SK-N-SH (cell line): Measurements from ENCODE around the gene TRIL. TPM values are rescaled to one million over a fixed set of nuclear protein-coding genes. Genes with fewer than 3 reads are reported as not detected.

ENCODE experiments used
- CTCF ChIA-PET: fragments of 300-600, 350-600 bp; formaldehyde crosslinking; extraction: SDS; loops from one replicate; lab custom pipeline; 2021; lab: Yijun Ruan, JAX
- POLR2A ChIA-PET: fragments of 350-600 bp; sonication (Branson Sonifier 250); formaldehyde crosslinking; extraction: SDS; loops from one replicate; lab custom pipeline; 2020; ENCODE audit warnings: antibody characterized with exemption, inconsistent platforms; lab: Yijun Ruan, JAX
- DNase-seq: peaks from one replicate; pipeline ENCODE4 v3.0.0; 2012
- H2AFZ ChIP-seq: fragments of 200-600 bp; sonication (generic); 2 replicates; pipeline ENCODE4 v1.8.1; 2016; ENCODE audit warnings: antibody characterized with exemption, mild to moderate bottlenecking, low read depth
- H3F3A ChIP-seq: fragments of 200-600 bp; sonication (generic); replicated peaks from 2 replicates; pipeline ENCODE3; 2016; ENCODE audit warnings: antibody characterized with exemption, mild to moderate bottlenecking; ENCODE audit not compliant: insufficient read depth
- H3K27ac ChIP-seq, 2 experiments: fragments of 200-500 bp in 1 of 2; fragments of 200-600 bp in 1 of 2; sonication (Bioruptor generic) in 1 of 2; sonication (generic), shearing (Covaris generic) in 1 of 2; 2 replicates each; pipeline versions ENCODE4 v1.5.1 to v1.6.1; 2014 to 2016; ENCODE audit warnings: low read depth in 2 of 2, inconsistent platforms in 1 of 2, low read length in 1 of 2, mild to moderate bottlenecking in 1 of 2, mixed read lengths in 1 of 2
- H3K27me3 ChIP-seq: fragments of 200-600 bp; sonication (generic), shearing (Covaris generic); 2 replicates; pipeline ENCODE4 v1.6.1; 2016; ENCODE audit warnings: mixed run types; ENCODE audit not compliant: insufficient read depth
- H3K36me3 ChIP-seq, 2 experiments: fragments of 200-500 bp in 1 of 2; fragments of 200-600 bp in 1 of 2; sonication (Bioruptor generic) in 1 of 2; sonication (generic) in 1 of 2; replicated peaks in 1 of 2; 2 replicates each; pipeline versions ENCODE3 to v1.5.1; 2014 to 2016; ENCODE audit warnings: low read length in 1 of 2, mild to moderate bottlenecking in 1 of 2; ENCODE audit not compliant: insufficient read depth in 2 of 2, control insufficient read depth in 1 of 2
- H3K4me1 ChIP-seq, 2 experiments: fragments of 200-500 bp in 1 of 2; fragments of 200-600 bp in 1 of 2; sonication (Bioruptor generic) in 1 of 2; sonication (generic), shearing (Covaris generic) in 1 of 2; 2 replicates each; pipeline versions ENCODE4 v1.5.1 to v1.6.1; 2014 to 2016; ENCODE audit warnings: low read depth in 1 of 2, low read length in 1 of 2, mixed run types in 1 of 2; ENCODE audit not compliant: insufficient read depth in 2 of 2, control insufficient read depth in 1 of 2
- H3K4me2 ChIP-seq: fragments of 200-600 bp; sonication (generic), shearing (Covaris generic); 2 replicates; pipeline ENCODE4 v1.6.1; 2017; ENCODE audit warnings: mixed run types
- H3K4me3 ChIP-seq, 2 experiments: fragments of 200-500 bp in 1 of 2; fragments of 200-600 bp in 1 of 2; sonication (Bioruptor generic) in 1 of 2; sonication (generic), shearing (Covaris generic) in 1 of 2; 2 replicates each; pipeline versions ENCODE4 v1.5.1 to v1.8.1; 2014 to 2016; ENCODE audit warnings: low read depth in 2 of 2, inconsistent platforms in 1 of 2, low read length in 1 of 2, mild to moderate bottlenecking in 1 of 2, mixed read lengths in 1 of 2, moderate library complexity in 1 of 2
- H3K79me2 ChIP-seq: fragments of 200-600 bp; sonication (generic); 2 replicates; pipeline ENCODE4 v1.8.1; 2017; ENCODE audit warnings: mild to moderate bottlenecking; ENCODE audit not compliant: insufficient read depth
- H3K9ac ChIP-seq: fragments of 200-600 bp; sonication (generic); 2 replicates; pipeline ENCODE4 v1.6.1; 2017; ENCODE audit warnings: mixed run types
- H3K9me2 ChIP-seq: fragments of 200-600 bp; sonication (generic); 2 replicates; pipeline ENCODE4 v1.6.1; 2017; ENCODE audit warnings: mixed run types
- H3K9me3 ChIP-seq: fragments of 200-600 bp; sonication (generic); 2 replicates; pipeline ENCODE4 v1.6.1; 2017; ENCODE audit warnings: mixed run types, mild to moderate bottlenecking, moderate library complexity
- H4K20me1 ChIP-seq: fragments of 200-600 bp; sonication (generic); 2 replicates; pipeline ENCODE4 v1.6.1; 2017; ENCODE audit warnings: mild to moderate bottlenecking, mixed run types; ENCODE audit not compliant: insufficient read depth
- CHD2 ChIP-seq: fragments of 150-350 bp; IDR thresholded peaks from 2 replicates; pipeline ENCODE4 v1.6.1; 2018; ENCODE audit warnings: low read length; ENCODE audit not compliant: partially characterized antibody
- ELF1 ChIP-seq: IDR thresholded peaks from 2 replicates; pipeline ENCODE4 v1.4.0; 2012
- NFIC ChIP-seq: IDR thresholded peaks from 2 replicates; pipeline ENCODE4 v1.4.0; 2012; ENCODE audit warnings: borderline replicate concordance
- POLR2AphosphoS5 ChIP-seq: IDR thresholded peaks from 2 replicates; pipeline ENCODE4 v1.6.1; 2012; ENCODE audit warnings: low read depth, low read length
- RCOR1 ChIP-seq: fragments of 150-350 bp; IDR thresholded peaks from 2 replicates; pipeline ENCODE4 v1.6.1; 2017; ENCODE audit warnings: antibody characterized with exemption, low read length
- REST ChIP-seq: IDR thresholded peaks from 2 replicates; pipeline ENCODE4 v1.6.1; 2012; ENCODE audit warnings: mild to moderate bottlenecking, low read depth, low read length, moderate library complexity
- RXRA ChIP-seq: IDR thresholded peaks from 2 replicates; pipeline ENCODE4 v1.4.0; 2012; ENCODE audit warnings: low read depth, mild to moderate bottlenecking, borderline replicate concordance
- TAF1 ChIP-seq: IDR thresholded peaks from 2 replicates; pipeline ENCODE4 v1.6.1; 2012; ENCODE audit warnings: low read depth, mild to moderate bottlenecking, low read length, moderate library complexity, borderline replicate concordance
- USF1 ChIP-seq: IDR thresholded peaks from 2 replicates; pipeline ENCODE4 v1.4.0; 2012; ENCODE audit warnings: low read depth, borderline replicate concordance
- USF2 ChIP-seq: fragments of 150-350 bp; IDR thresholded peaks from 2 replicates; pipeline ENCODE4 v1.6.1; 2017; ENCODE audit warnings: antibody characterized with exemption, low read length, low read depth, borderline replicate concordance
- WGBS: methylation state at CpG from one replicate; pipeline ENCODE4 v1.1.6; 2017; ENCODE audit warnings: low lambda C conversion rate; 5-methylcytosine and 5-hydroxymethylcytosine counted together
- polyA plus RNA-seq, 3 experiments: library from polyadenylated mRNA; depleted of rRNA; stranded (reverse); fragments of >200 nt; gene quantifications; 2 replicates each; pipeline ENCODE4 v1.2.3, GENCODE V29; 2012

The TRIL gene
- polyA plus RNA-seq, 1 of the 3 experiments (the other 2 are of a cell fraction): 0.18 TPM

GRCh38 chr7:28986765-28987110 is 28.6 kb upstream of the TRIL start:
- no peak overlapping the region for H3K4me2 ChIP-seq
- 34% methylated on average over 2 of the region's 2 CpGs for WGBS
- ChIA-PET POLR2A (no interaction called here), CTCF (interaction anchor here (2.0 to 9.1 kb wide), 3 partner anchors 30 to 64 kb away, joined by 8 to 66 read pairs (median 30); partner anchors contain the start of gene TRIL)
- H3K4me3 ChIP-seq: no peak overlapping the region
- no peaks in the 10 kb centered on the region for H3K9me3 ChIP-seq
- no peaks in the 10 kb centered on the region for H3K9me2 ChIP-seq
- DNase-seq: no peak
- no peaks in the 10 kb centered on the region for H3K27me3 ChIP-seq
- peaks cover 21 to 58% of the 10 kb centered on the region in 2 experiments for H3K4me1 ChIP-seq
- no peaks in the 10 kb centered on the region for H3K36me3 ChIP-seq
- peaks cover 4% of the 10 kb centered on the region for H3F3A ChIP-seq
- no peak for TF ChIP-seq USF1
- TF ChIP-seq USF2: no peak
- TF ChIP-seq RCOR1: no peak
- TF ChIP-seq REST: no peak
- TF ChIP-seq CHD2: no peak
- TF ChIP-seq RXRA: no peak
- TF ChIP-seq ELF1: no peak
- TF ChIP-seq POLR2AphosphoS5: no peak
- no peak for TF ChIP-seq TAF1
- no peak overlapping the region for H2AFZ ChIP-seq
- H3K79me2 ChIP-seq: no peaks in the 10 kb centered on the region
- H3K9ac ChIP-seq: no peak overlapping the region
- H4K20me1 ChIP-seq: no peaks in the 10 kb centered on the region
- H3K27ac ChIP-seq: no peak overlapping the region

- H2AFZ ChIP-seq: no peak overlapping the region
- no peaks in the 10 kb centered on the region for H3K79me2 ChIP-seq
- no peaks in the 10 kb centered on the region for H3K36me3 ChIP-seq
- H3K4me1 ChIP-seq: peaks cover 21 to 63% of the 10 kb centered on the region in 2 experiments
- no peaks in the 10 kb centered on the region for H3K27me3 ChIP-seq
- ChIA-PET CTCF (interaction anchor here (2.0 to 9.1 kb wide), 3 partner anchors 30 to 64 kb away, joined by 8 to 66 read pairs (median 30); partner anchors contain the start of gene TRIL), POLR2A (no interaction called here)
- H3K9me2 ChIP-seq: no peaks in the 10 kb centered on the region
- H4K20me1 ChIP-seq: no peaks in the 10 kb centered on the region
- H3K9me3 ChIP-seq: no peaks in the 10 kb centered on the region
- H3K4me3 ChIP-seq: no peak overlapping the region
- DNase-seq: no peak
- no peak overlapping the region; a peak in 1 of 4 replicates for H3K27ac ChIP-seq
- TF ChIP-seq NFIC: no peak
- H3K4me2 ChIP-seq: no peak overlapping the region
- no peak overlapping the region for H3K9ac ChIP-seq
- WGBS: 81% methylated on average over 11 of the region's 11 CpGs
- peaks cover 4% of the 10 kb centered on the region for H3F3A ChIP-seq
Observed at GRCh38 chr7:28986028-28986764, 28.1 kb upstream of the TRIL start.
